Measurements from ENCODE around the gene GRP. TPM values are rescaled to one million over a fixed set of nuclear protein-coding genes. Genes with fewer than 3 reads are reported as not detected.

Gene GRP
- total and polyA plus RNA-seq, 2 donors (not counting 3 experiments of a cell fraction or from before 2014, with no cell fraction given): not detected

DNA sequence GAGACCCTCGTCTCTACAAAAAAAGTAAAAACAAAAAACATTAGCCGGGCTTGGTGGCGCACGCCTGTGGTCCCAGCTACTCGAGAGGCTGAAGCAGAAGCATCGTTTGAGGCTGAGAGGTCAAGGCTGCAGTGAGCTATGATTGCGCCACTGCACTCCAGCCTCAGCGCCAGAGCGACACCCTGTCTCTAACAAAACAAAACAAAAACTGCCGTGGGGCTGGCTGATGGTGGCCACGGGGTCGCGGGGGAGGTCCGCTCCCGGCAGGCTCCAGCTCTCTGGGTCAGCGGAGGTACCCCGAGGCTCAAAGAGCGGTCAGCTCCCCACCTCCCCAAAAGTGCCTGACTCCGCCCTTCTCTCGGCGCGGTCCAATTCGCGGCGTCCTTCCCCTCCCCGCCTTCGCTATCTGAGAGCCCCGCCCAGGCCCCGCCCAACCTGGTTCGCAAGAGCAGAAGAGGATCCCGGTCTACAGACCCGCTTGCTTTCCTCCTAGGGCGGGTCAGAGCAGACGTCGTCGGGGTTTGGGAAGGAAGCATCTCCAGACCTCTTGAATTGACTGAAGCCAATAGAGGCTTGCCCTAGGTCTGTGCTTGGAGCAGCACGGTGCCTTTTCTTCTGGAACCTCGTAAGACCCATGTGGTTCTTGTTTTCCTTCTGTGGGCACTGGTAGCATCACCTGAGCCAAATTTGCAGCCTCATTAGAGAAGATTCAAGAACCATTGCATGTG lies 45.5 kb downstream of the GRP start:
- TF ChIP-seq MYC (IDR thresholded peaks at IDR 0.05; ENCODE audit: low read depth, low read length) (no peak), GATA2 (IDR thresholded peaks at IDR 0.05; ENCODE audit: insufficient read depth, insufficient read length, low read depth, low read length) (no peak), EZH2 (IDR thresholded peaks at IDR 0.05; ENCODE audit: borderline replicate concordance, low read depth, low read length, severe bottlenecking) (peak; percentile 38)
- TF ChIP-seq, protein P1, sequence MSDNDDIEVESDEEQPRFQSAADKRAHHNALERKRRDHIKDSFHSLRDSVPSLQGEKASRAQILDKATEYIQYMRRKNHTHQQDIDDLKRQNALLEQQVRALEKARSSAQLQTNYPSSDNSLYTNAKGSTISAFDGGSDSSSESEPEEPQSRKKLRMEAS (IDR thresholded peaks at IDR 0.05; ENCODE audit: insufficient read depth, insufficient read length): no peak
- H3K36me3 ChIP-seq (ENCODE audit: control insufficient read depth in 2 of 2, extremely low read depth in 1 of 2, insufficient read depth in 2 of 2, low read length in 2 of 2): no peaks in the 10 kb centered on the region
- no peak for DNase-seq (ENCODE audit: low read depth, low spot score)
- ChIA-PET CTCF (interaction anchor here (1.9 to 3.0 kb wide), 3 partner anchors 10 to 137 kb away, joined by 8 to 9 read pairs (median 9); no protein-coding TSS in a partner anchor), POLR2A (no interaction called here)
- H3K9me3 ChIP-seq (replicated peaks; ENCODE audit: control insufficient read depth, insufficient read depth, low read length): no peaks in the 10 kb centered on the region
- no TSS peak for BruUV-seq (replicated peaks)
- H3K27me3 ChIP-seq (ENCODE audit: control insufficient read depth in 2 of 2, insufficient read depth in 2 of 2, low read length in 2 of 2): peaks cover 68 to 73% of the 10 kb centered on the region in 2 experiments
- no peak overlapping the region for H2AFZ ChIP-seq (ENCODE audit: low read depth, low read length)
- no peak for FAIRE-seq
- H3K4me3 ChIP-seq (replicated peaks in 1 of 3; ENCODE audit: insufficient read depth in 1 of 3, low read depth in 1 of 3, low read length in 3 of 3): no peak overlapping the region
- H4K20me1 ChIP-seq (replicated peaks; ENCODE audit: control insufficient read depth, extremely low read depth, insufficient read depth, low read length): no peaks in the 10 kb centered on the region
- no peak overlapping the region for H3K4me2 ChIP-seq (ENCODE audit: insufficient read depth, low read length)
- H3K79me2 ChIP-seq (ENCODE audit: control insufficient read depth, insufficient read depth, low read length): no peaks in the 10 kb centered on the region
- no peak overlapping the region for H3K27ac ChIP-seq (ENCODE audit: insufficient read depth, low read depth, low read length)
- intact Hi-C loops (cut with micrococcal nuclease): no loop called here
- H3K9me1 ChIP-seq (replicated peaks; ENCODE audit: control insufficient read depth, extremely low read depth, insufficient read depth, low read length): no peaks in the 10 kb centered on the region
- dilution Hi-C loops (cut with MboI; ENCODE audit: extremely low pct_ligation_motif_present, low sequenced_read_pairs): no loop called here
- no peaks in the 10 kb centered on the region for H3K4me1 ChIP-seq (ENCODE audit: control insufficient read depth, extremely low read depth, insufficient read depth, low read length)
- H3K9ac ChIP-seq (replicated peaks; ENCODE audit: extremely low read depth, insufficient read depth, low read length): no peak overlapping the region

DNA sequence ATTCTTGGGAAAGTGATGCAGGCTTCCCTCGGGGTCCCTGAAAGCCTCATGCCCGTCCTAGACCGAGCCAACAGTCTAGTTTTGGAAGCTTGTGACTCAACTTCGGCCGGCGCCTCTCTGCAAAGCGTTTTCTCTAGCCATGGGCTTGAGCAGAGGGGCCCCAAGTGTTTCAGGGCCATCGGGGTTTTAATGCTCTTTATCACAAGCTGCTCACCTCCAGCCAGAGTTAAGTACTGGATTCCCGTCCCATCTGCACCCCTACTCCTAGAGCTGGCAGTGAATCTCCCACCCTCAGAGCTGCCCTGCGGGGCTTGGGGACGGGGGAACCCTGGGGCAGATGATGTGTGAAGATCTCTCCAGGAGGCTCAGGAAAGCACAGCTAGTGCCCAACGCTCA lies 46.0 kb downstream of the GRP start:
- H3K9me3 ChIP-seq (replicated peaks; ENCODE audit: control insufficient read depth, insufficient read depth, low read length): no peaks in the 10 kb centered on the region
- no peak overlapping the region for H3K27ac ChIP-seq (ENCODE audit: insufficient read depth, low read depth, low read length)
- DNase-seq (ENCODE audit: low read depth, low spot score) (no peak), FAIRE-seq (no peak)
- H4K20me1 ChIP-seq (replicated peaks; ENCODE audit: control insufficient read depth, extremely low read depth, insufficient read depth, low read length): no peaks in the 10 kb centered on the region
- no peaks in the 10 kb centered on the region for H3K36me3 ChIP-seq (ENCODE audit: control insufficient read depth in 2 of 2, extremely low read depth in 1 of 2, insufficient read depth in 2 of 2, low read length in 2 of 2)
- no peaks in the 10 kb centered on the region for H3K4me1 ChIP-seq (ENCODE audit: control insufficient read depth, extremely low read depth, insufficient read depth, low read length)
- H2AFZ ChIP-seq (ENCODE audit: low read depth, low read length): no peak overlapping the region
- TF ChIP-seq POLR2AphosphoS5 (IDR thresholded peaks at IDR 0.05; ENCODE audit: insufficient read depth, low read depth, low read length) (no peak), POLR2A (IDR thresholded peaks at IDR 0.05; ENCODE audit: low read depth, low read length) (no peak), GATA2 (IDR thresholded peaks at IDR 0.05; ENCODE audit: insufficient read depth, insufficient read length, low read depth, low read length) (no peak), JUN (IDR thresholded peaks at IDR 0.05; ENCODE audit: borderline replicate concordance, insufficient read depth, insufficient read length, low read depth) (no peak), FOS (IDR thresholded peaks at IDR 0.05; ENCODE audit: borderline replicate concordance, insufficient read depth, low read length) (no peak), EZH2 (IDR thresholded peaks at IDR 0.05; ENCODE audit: borderline replicate concordance, low read depth, low read length, severe bottlenecking) (peak; percentile 74)
- TF ChIP-seq, protein P2, sequence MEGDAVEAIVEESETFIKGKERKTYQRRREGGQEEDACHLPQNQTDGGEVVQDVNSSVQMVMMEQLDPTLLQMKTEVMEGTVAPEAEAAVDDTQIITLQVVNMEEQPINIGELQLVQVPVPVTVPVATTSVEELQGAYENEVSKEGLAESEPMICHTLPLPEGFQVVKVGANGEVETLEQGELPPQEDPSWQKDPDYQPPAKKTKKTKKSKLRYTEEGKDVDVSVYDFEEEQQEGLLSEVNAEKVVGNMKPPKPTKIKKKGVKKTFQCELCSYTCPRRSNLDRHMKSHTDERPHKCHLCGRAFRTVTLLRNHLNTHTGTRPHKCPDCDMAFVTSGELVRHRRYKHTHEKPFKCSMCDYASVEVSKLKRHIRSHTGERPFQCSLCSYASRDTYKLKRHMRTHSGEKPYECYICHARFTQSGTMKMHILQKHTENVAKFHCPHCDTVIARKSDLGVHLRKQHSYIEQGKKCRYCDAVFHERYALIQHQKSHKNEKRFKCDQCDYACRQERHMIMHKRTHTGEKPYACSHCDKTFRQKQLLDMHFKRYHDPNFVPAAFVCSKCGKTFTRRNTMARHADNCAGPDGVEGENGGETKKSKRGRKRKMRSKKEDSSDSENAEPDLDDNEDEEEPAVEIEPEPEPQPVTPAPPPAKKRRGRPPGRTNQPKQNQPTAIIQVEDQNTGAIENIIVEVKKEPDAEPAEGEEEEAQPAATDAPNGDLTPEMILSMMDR (IDR thresholded peaks at IDR 0.05; ENCODE audit: extremely low read depth in 1 of 2, insufficient read depth in 1 of 2, low read depth in 1 of 2, low read length in 2 of 2): no peak
- TF ChIP-seq, protein P1 (IDR thresholded peaks at IDR 0.05; ENCODE audit: insufficient read depth, insufficient read length): no peak
- dilution Hi-C loops (cut with MboI; ENCODE audit: extremely low pct_ligation_motif_present, low sequenced_read_pairs): no loop called here
- H3K79me2 ChIP-seq (ENCODE audit: control insufficient read depth, insufficient read depth, low read length): no peaks in the 10 kb centered on the region
- H3K4me2 ChIP-seq (ENCODE audit: insufficient read depth, low read length): no peak overlapping the region
- no peak overlapping the region for H3K4me3 ChIP-seq (replicated peaks in 1 of 3; ENCODE audit: insufficient read depth in 1 of 3, low read depth in 1 of 3, low read length in 3 of 3)
- H3K27me3 ChIP-seq (ENCODE audit: control insufficient read depth in 2 of 2, insufficient read depth in 2 of 2, low read length in 2 of 2): peaks cover 74 to 79% of the 10 kb centered on the region in 2 experiments
- no peak overlapping the region for H3K9ac ChIP-seq (replicated peaks; ENCODE audit: extremely low read depth, insufficient read depth, low read length)
- BruUV-seq (replicated peaks): no TSS peak
- CTCF ChIA-PET: interaction anchor here (1.9 to 3.0 kb wide), 3 partner anchors 10 to 136 kb away, joined by 8 to 9 read pairs (median 9); no protein-coding TSS in a partner anchor
- intact Hi-C loops (cut with micrococcal nuclease): no loop called here
- H3K9me1 ChIP-seq (replicated peaks; ENCODE audit: control insufficient read depth, extremely low read depth, insufficient read depth, low read length): no peaks in the 10 kb centered on the region
- POLR2A ChIA-PET: no interaction called here
